NCI-H1105 treated with DMSO at 0.1 percent for 48 hours (cell line): Measurements from ENCODE around the gene CMTR2.
A peak's percentile ranks its signal among the peaks of the same experiment; 100 is the strongest.
"Not testable (repeated sequence)": the region's sequence is repeated elsewhere in the genome, so short reads cannot be mapped to it uniquely, and the experiment has no call there.

Source experiments
- DNase-seq: peaks from one replicate; lab custom pipeline; 2025; lab: John Stamatoyannopoulos, UW

The CMTR2 gene

GRCh38 chr16:71288890-71289731 lies at the start of gene CMTR2:
CMTR2 (minus strand) TSS chr16:71289402; CDS start chr16:71285920, 3,482 bp downstream.
- peak; percentile 87 for DNase-seq

- DNase-seq: no peak
These were observed 49.4 kb upstream of the CMTR2 start for GRCh38 chr16:71338632-71339031.

- DNase-seq: no peak
These were observed 49.0 kb upstream of the CMTR2 start for GRCh38 chr16:71338193-71338592.

- peak; percentile 8 for DNase-seq
These were observed 48.4 kb upstream of the CMTR2 start for GRCh38 chr16:71337631-71338030.

- no peak for DNase-seq
These were observed 38.9 kb upstream of the CMTR2 start for GRCh38 chr16:71328151-71328550.

- DNase-seq: no peak
These were observed 38.5 kb upstream of the CMTR2 start for GRCh38 chr16:71327720-71328119.

- DNase-seq: no peak
These were observed 30.8 kb upstream of the CMTR2 start for GRCh38 chr16:71319999-71320398.

- DNase-seq: no peak
These were observed 26.1 kb upstream of the CMTR2 start for GRCh38 chr16:71315269-71315668.

GRCh38 chr16:71313591-71313990 lies 24.4 kb upstream of the CMTR2 start:
- not testable (repeated sequence) for DNase-seq

GRCh38 chr16:71311553-71312158 lies 22.5 kb upstream of the CMTR2 start:
- DNase-seq: peak; percentile 32

GRCh38 chr16:71303938-71304337 lies 14.7 kb upstream of the CMTR2 start:
- DNase-seq: no peak

GRCh38 chr16:71297341-71297634 lies 8.1 kb upstream of the CMTR2 start:
- DNase-seq: no peak

GRCh38 chr16:71296584-71297340 lies 7.6 kb upstream of the CMTR2 start:
- DNase-seq: no peak

GRCh38 chr16:71295950-71296349 lies 6.7 kb upstream of the CMTR2 start:
- no peak for DNase-seq

- no peak for DNase-seq
These were observed 4.7 kb upstream of the CMTR2 start for GRCh38 chr16:71293919-71294318.

GRCh38 chr16:71292095-71292494 lies 2.9 kb upstream of the CMTR2 start:
- not testable (repeated sequence) for DNase-seq

GRCh38 chr16:71289732-71290062 lies 495 bp upstream of the CMTR2 start:
- DNase-seq: no peak

- DNase-seq: no peak
These were observed 672 bp downstream of the CMTR2 start for GRCh38 chr16:71288570-71288889.

GRCh38 chr16:71287911-71288310 lies 1.3 kb downstream of the CMTR2 start:
- no peak for DNase-seq

GRCh38 chr16:71287454-71287853 lies 1.7 kb downstream of the CMTR2 start:
- no peak for DNase-seq

GRCh38 chr16:71283612-71284011 lies 5.6 kb downstream of the CMTR2 start:
- no peak for DNase-seq

GRCh38 chr16:71282943-71283342 lies 6.3 kb downstream of the CMTR2 start:
- no peak for DNase-seq

GRCh38 chr16:71276589-71277334 lies 12.4 kb downstream of the CMTR2 start:
- DNase-seq: no peak
